ENCODE results near the gene TMEM82.

TMEM82 gene

DNA sequence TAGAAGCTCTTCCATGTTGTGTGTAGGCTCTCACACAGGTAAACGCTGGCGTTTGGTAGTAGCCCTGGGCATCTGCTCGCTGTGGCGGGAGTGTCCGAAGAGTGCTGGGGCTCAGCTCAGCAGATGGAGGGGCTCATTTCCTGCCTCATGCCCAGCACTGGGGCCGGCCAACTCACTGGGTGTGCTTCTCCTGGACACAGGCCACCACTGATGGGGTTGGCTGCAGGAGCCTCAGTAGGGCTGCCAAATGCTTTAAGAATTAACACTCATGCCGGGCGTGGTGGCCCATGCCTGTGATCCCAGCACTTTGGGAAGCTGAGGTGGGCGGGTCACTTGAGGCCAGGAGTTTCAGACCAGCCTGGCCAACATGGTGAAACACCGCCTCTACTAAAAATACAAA is 44.3 kb downstream of the TMEM82 start:
- DNase-seq (ENCODE audit: low read depth in 3 of 3), result no peak

DNA sequence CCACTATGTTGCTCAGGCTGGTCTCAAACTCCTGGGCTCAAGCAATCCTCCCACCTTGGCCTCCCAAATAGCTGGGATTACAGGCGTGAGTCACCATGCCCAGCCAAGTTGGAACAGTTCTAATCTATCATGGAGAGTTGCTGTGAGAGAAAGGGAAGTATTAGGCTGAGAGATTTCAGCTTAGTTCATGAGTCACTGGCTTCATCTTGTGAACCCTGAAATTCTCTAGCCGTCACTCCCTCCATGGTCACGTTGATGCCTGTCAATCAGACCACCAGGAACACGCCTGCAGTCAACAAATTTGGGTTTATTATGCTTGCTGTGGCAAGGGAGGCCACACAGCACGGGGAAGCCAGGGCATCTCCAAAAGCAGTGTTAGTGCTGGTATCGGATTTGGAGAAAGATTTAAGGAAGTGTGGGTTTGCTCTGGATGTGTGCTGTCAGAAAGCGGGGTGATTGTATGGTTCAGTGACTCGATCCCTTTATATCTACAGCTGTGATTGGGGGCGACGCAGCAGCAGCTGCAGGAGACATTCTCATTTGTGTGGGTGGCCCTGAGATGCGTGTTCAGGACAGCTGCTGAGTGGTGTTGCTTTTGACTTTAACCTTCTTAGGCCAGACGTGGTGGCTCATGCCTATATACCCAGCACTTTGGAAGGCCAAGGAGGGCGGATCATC is 46.5 kb downstream of the TMEM82 start:
- DNase-seq (ENCODE audit: low read depth in 3 of 3), result no peak

DNA sequence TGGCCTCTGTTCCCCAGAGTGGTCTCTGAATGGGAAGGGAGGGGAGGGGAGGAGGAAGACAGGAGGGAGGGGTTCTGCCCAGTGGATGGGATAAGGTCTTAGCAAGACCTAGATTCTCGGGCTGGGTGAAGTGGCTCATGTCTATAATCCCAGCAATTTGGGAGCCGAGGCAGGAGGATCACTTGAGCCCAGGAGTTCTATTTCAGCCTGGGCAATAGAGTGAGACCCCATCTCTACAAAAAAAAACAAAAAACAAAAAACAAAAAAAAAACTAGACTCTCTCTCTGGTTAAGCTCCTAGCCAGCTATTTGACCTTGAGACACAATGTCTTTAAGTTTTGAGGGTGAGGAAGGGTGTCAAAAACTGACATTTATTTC is 53.8 kb downstream of the TMEM82 start:
- DNase-seq (ENCODE audit: low read depth in 3 of 3), result no peak
